Endothelial cell of umbilical vein (primary cell): Measurements from ENCODE around the gene OSBPL1A. TPM values are rescaled to one million over a fixed set of nuclear protein-coding genes. Genes with fewer than 3 reads are reported as not detected.

ENCODE experiments used
- BruUV-seq: library from RNA; stranded (reverse); fragments of 400-500 nt; replicated peaks from 2 replicates; lab custom pipeline; 2021; lab: Mats Ljungman, UMichigan
- CTCF ChIA-PET: fragments of 300-600, 350-600 bp; sonication (Branson Sonifier 250); formaldehyde crosslinking; loops from one replicate; lab custom pipeline; 2021; ENCODE audit warnings: antibody characterized with exemption, inconsistent platforms; lab: Charles Lee
- POLR2A ChIA-PET: fragments of 300-600, 350-600 bp; sonication (Branson Sonifier 250); formaldehyde crosslinking; loops from one replicate; lab custom pipeline; 2021; ENCODE audit warnings: antibody characterized with exemption, inconsistent platforms; lab: Charles Lee
- DNase-seq: peaks from one replicate; pipeline ENCODE4 v3.0.0-alpha.2; 2011; ENCODE audit warnings: low read depth, low spot score
- FAIRE-seq: peaks from 2 replicates; lab custom pipeline; 2011; peaks lifted over from hg19 to GRCh38; lab: Jason Lieb, UNC
- H2AFZ ChIP-seq: 2 replicates; pipeline ENCODE4 v1.6.0; 2012; ENCODE audit warnings: low read depth, low read length, control low read depth, inconsistent platforms
- H3K27ac ChIP-seq: 2 replicates; pipeline ENCODE4 v1.5.1; 2011; ENCODE audit warnings: low read depth, mild to moderate bottlenecking, control low read depth, low read length, moderate library complexity; ENCODE audit not compliant: insufficient read depth
- H3K27me3 ChIP-seq, 2 experiments: 2 replicates each; pipeline versions ENCODE4 v1.6.0 to v1.6.1; 2011; ENCODE audit warnings: low read length in 2 of 2, mixed read lengths in 1 of 2; ENCODE audit not compliant: control insufficient read depth in 2 of 2, insufficient read depth in 2 of 2
- H3K36me3 ChIP-seq, 2 experiments: 2 replicates in 1 of 2; 3 replicates in 1 of 2; pipeline ENCODE4 v1.5.1; 2011; ENCODE audit warnings: low read length in 2 of 2, mild to moderate bottlenecking in 1 of 2, moderate library complexity in 1 of 2; ENCODE audit not compliant: control insufficient read depth in 2 of 2, insufficient read depth in 2 of 2; ENCODE audit errors: extremely low read depth in 1 of 2
- H3K4me1 ChIP-seq: 3 replicates; pipeline ENCODE4 v1.5.1; 2011; ENCODE audit warnings: mild to moderate bottlenecking, low read length; ENCODE audit not compliant: control insufficient read depth, insufficient read depth; ENCODE audit errors: extremely low read depth
- H3K4me2 ChIP-seq: 2 replicates; pipeline ENCODE4 v1.6.1; 2011; ENCODE audit warnings: low read length, control low read depth, mixed read lengths; ENCODE audit not compliant: insufficient read depth
- H3K4me3 ChIP-seq, 3 experiments: fragments of 200-600 bp in 1 of 3; sonication (generic), shearing (Covaris generic) in 1 of 3; replicated peaks in 1 of 3; 2 replicates each; pipeline ENCODE4 v1.5.1; 2011 to 2016; ENCODE audit warnings: control low read depth in 3 of 3, low read length in 3 of 3, mild to moderate bottlenecking in 2 of 3, inconsistent platforms in 1 of 3, low read depth in 1 of 3, moderate library complexity in 1 of 3; ENCODE audit not compliant: insufficient read depth in 1 of 3
- H3K79me2 ChIP-seq: 2 replicates; pipeline ENCODE4 v1.6.0; 2012; ENCODE audit warnings: low read length, inconsistent platforms; ENCODE audit not compliant: control insufficient read depth, insufficient read depth
- H3K9ac ChIP-seq: replicated peaks from 2 replicates; pipeline ENCODE3; 2011; ENCODE audit warnings: low read length, control low read depth; ENCODE audit not compliant: insufficient read depth; ENCODE audit errors: extremely low read depth
- H3K9me1 ChIP-seq: replicated peaks from 3 replicates; pipeline ENCODE4 v1.6.0; 2011; ENCODE audit warnings: mild to moderate bottlenecking, low read length; ENCODE audit not compliant: control insufficient read depth, insufficient read depth; ENCODE audit errors: extremely low read depth
- H3K9me3 ChIP-seq: replicated peaks from 2 replicates; pipeline ENCODE4 v1.5.1; 2012; ENCODE audit warnings: low read length, inconsistent platforms; ENCODE audit not compliant: control insufficient read depth, insufficient read depth
- H4K20me1 ChIP-seq: replicated peaks from 2 replicates; pipeline ENCODE3; 2011; ENCODE audit warnings: mild to moderate bottlenecking, low read length; ENCODE audit not compliant: control insufficient read depth, insufficient read depth; ENCODE audit errors: extremely low read depth
- EZH2 ChIP-seq: IDR thresholded peaks from 2 replicates; pipeline ENCODE4 v1.6.1; 2012; ENCODE audit warnings: borderline replicate concordance, low read depth, mild to moderate bottlenecking, moderate library complexity, low read length, inconsistent platforms; ENCODE audit not compliant: severe bottlenecking
- FOS ChIP-seq: IDR thresholded peaks from 2 replicates; pipeline ENCODE4 v1.6.1; 2011; ENCODE audit warnings: mild to moderate bottlenecking, low read length, moderate library complexity, borderline replicate concordance; ENCODE audit not compliant: insufficient read depth
- GATA2 ChIP-seq: IDR thresholded peaks from 2 replicates; pipeline ENCODE4 v1.7.0; 2011; ENCODE audit warnings: low read depth, mild to moderate bottlenecking, moderate library complexity, mixed read lengths, low read length; ENCODE audit not compliant: insufficient read length, insufficient read depth
- JUN ChIP-seq: IDR thresholded peaks from 2 replicates; pipeline ENCODE4 v1.6.1; 2011; ENCODE audit warnings: borderline replicate concordance, low read depth; ENCODE audit not compliant: insufficient read length, insufficient read depth
- MYC ChIP-seq: IDR thresholded peaks from one replicate; pipeline ENCODE4 v1.6.1; 2011; ENCODE audit warnings: mild to moderate bottlenecking, low read depth, low read length
- POLR2A ChIP-seq: IDR thresholded peaks from 2 replicates; pipeline ENCODE4 v1.6.1; 2012; ENCODE audit warnings: low read depth, mild to moderate bottlenecking, control low read depth, low read length
- POLR2AphosphoS5 ChIP-seq: IDR thresholded peaks from 2 replicates; pipeline ENCODE4 v1.6.1; 2012; ENCODE audit warnings: low read depth, mild to moderate bottlenecking, control low read depth, low read length, moderate library complexity; ENCODE audit not compliant: insufficient read depth
- dilution Hi-C: fragments of 300-500 bp; cut with MboI; formaldehyde crosslinking; loops from one replicate; pipeline ENCODE4 v1.15.0; 2019; ENCODE audit warnings: low sequenced_read_pairs; ENCODE audit not compliant: extremely low pct_ligation_motif_present
- intact Hi-C: fragments of 100-400 bp; cut with micrococcal nuclease; formaldehyde crosslinking; loops from one replicate; pipeline ENCODE4 v1.10.0; 2022
- polyA plus RNA-seq, 4 experiments: library from polyadenylated mRNA; depleted of rRNA in 3 of 4; stranded (reverse) in 3 of 4; unstranded in 1 of 4; fragments of >200 nt; gene quantifications; 2 replicates each; pipeline versions ENCODE4 v1.2.1 to v1.2.3, GENCODE V29; 2011 to 2012; ENCODE audit warnings: missing spikeins in 1 of 4
- total RNA-seq: library from RNA; stranded (reverse); gene quantifications from 2 replicates; pipeline ENCODE4 v1.2.3, GENCODE V29; 2021
- TF ChIP-seq, protein P1 (sequence below): IDR thresholded peaks from 2 replicates; pipeline ENCODE4 v1.6.1; 2011; ENCODE audit not compliant: insufficient read depth, insufficient read length
- TF ChIP-seq, protein P2 (sequence below), 2 donors: IDR thresholded peaks; 1 replicate in 1 of 2; 2 replicates in 1 of 2; pipeline ENCODE4 v1.5.1; 2011; ENCODE audit warnings: low read length in 2 of 2, mild to moderate bottlenecking in 2 of 2, moderate library complexity in 2 of 2, control low read depth in 1 of 2, inconsistent platforms in 1 of 2, low read depth in 1 of 2; ENCODE audit not compliant: insufficient read depth in 1 of 2; ENCODE audit errors: extremely low read depth in 1 of 2

The OSBPL1A gene
- total and polyA plus RNA-seq, 2 donors (not counting 3 experiments of a cell fraction or from before 2014, with no cell fraction given) = 6.4 to 16.5 TPM

DNA sequence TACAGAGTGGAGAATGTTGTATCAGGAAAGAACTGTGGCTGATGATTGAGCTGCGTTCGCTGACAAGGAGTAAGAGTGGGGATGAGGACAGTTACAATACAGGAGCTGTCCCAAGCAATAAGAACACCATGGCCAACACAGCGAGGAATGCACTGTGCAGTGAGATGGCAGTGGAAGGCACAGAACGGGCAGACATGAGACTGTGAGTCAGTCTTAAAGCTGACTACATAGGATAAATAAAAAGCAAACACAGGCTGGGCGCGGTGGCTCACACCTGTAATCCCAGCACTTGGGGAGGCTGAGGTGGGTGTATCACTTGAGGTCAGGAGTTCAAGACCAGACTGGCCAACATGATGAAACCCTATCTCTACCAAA, 169.0 kb downstream of the OSBPL1A start:
- Histone ChIP-seq H2AFZ (no peak overlapping the region), H3K27me3 (no peaks in the 10 kb centered on the region), H3K79me2 (no peaks in the 10 kb centered on the region), H3K4me3 (no peak overlapping the region), H3K27ac (no peak overlapping the region), H3K4me2 (no peak overlapping the region), H3K4me1 (peaks cover 8% of the 10 kb centered on the region), H3K9me1 (no peaks in the 10 kb centered on the region), H4K20me1 (no peaks in the 10 kb centered on the region), H3K9ac (no peak overlapping the region), H3K36me3 (no peaks in the 10 kb centered on the region), H3K9me3 (no peaks in the 10 kb centered on the region)
- intact Hi-C loops (no loop called here), dilution Hi-C loops (no loop called here)
- no peak for TF ChIP-seq POLR2AphosphoS5
- TF ChIP-seq JUN = no peak
- TF ChIP-seq POLR2A = no peak
- TF ChIP-seq MYC = no peak
- TF ChIP-seq FOS = no peak
- TF ChIP-seq EZH2 = no peak
- TF ChIP-seq GATA2 = no peak
- TF ChIP-seq, protein P1, sequence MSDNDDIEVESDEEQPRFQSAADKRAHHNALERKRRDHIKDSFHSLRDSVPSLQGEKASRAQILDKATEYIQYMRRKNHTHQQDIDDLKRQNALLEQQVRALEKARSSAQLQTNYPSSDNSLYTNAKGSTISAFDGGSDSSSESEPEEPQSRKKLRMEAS = no peak
- TF ChIP-seq, protein P2, sequence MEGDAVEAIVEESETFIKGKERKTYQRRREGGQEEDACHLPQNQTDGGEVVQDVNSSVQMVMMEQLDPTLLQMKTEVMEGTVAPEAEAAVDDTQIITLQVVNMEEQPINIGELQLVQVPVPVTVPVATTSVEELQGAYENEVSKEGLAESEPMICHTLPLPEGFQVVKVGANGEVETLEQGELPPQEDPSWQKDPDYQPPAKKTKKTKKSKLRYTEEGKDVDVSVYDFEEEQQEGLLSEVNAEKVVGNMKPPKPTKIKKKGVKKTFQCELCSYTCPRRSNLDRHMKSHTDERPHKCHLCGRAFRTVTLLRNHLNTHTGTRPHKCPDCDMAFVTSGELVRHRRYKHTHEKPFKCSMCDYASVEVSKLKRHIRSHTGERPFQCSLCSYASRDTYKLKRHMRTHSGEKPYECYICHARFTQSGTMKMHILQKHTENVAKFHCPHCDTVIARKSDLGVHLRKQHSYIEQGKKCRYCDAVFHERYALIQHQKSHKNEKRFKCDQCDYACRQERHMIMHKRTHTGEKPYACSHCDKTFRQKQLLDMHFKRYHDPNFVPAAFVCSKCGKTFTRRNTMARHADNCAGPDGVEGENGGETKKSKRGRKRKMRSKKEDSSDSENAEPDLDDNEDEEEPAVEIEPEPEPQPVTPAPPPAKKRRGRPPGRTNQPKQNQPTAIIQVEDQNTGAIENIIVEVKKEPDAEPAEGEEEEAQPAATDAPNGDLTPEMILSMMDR (IDR thresholded peaks at IDR 0.05; ENCODE audit: extremely low read depth in 1 of 2, insufficient read depth in 1 of 2, low read depth in 1 of 2, low read length in 2 of 2) = no peak
- POLR2A ChIA-PET = no interaction called here
- FAIRE-seq (no peak), DNase-seq (no peak)
- no TSS peak for BruUV-seq
- CTCF ChIA-PET = interaction anchor here (1.1 to 1.5 kb wide), 4 partner anchors 10 to 52 kb away, joined by 4 to 6 read pairs (median 4); no protein-coding TSS in a partner anchor
